Measurements from ENCODE around the gene SLC27A4. TPM values are rescaled to one million over a fixed set of nuclear protein-coding genes. Genes with fewer than 3 reads are reported as not detected.

Gene SLC27A4
- total and polyA plus RNA-seq, 2 of the 13 experiments (the other 11 are each of a cell fraction or from before 2014, with no cell fraction given): 10.6 to 18.8 TPM

GRCh38 chr9:128361986-128362646 is 21.8 kb downstream of the SLC27A4 start (continued):
- TF ChIP-seq PREB (CRISPR knock-in tag; IDR thresholded peaks at IDR 0.05): no peak
- no peak for TF ChIP-seq TMF1 (CRISPR knock-in tag; IDR thresholded peaks at IDR 0.05; ENCODE audit: low read depth)
- TF ChIP-seq NR0B2 (CRISPR knock-in tag; IDR thresholded peaks at IDR 0.05): 0 out of 2 replicates have a peak, but pooled peaks have one; percentile 34
- TF ChIP-seq ZNF207 (IDR thresholded peaks at IDR 0.05; ENCODE audit: borderline replicate concordance): no peak
- peak; percentile 41 for TF ChIP-seq ZNF883 (CRISPR knock-in tag; IDR thresholded peaks at IDR 0.05; ENCODE audit: not compliant biosample characterization)
- TF ChIP-seq ZBTB7B (CRISPR knock-in tag; IDR thresholded peaks at IDR 0.05): 0 out of 2 replicates have a peak, but pooled peaks have one; percentile 40
- no peak for TF ChIP-seq CREB3 (CRISPR knock-in tag; IDR thresholded peaks at IDR 0.05)
- TF ChIP-seq ZNF292 (CRISPR knock-in tag; IDR thresholded peaks at IDR 0.05; ENCODE audit: borderline replicate concordance, low read depth): peak; percentile 20; the same call in 1 of the 2 replicates
- TF ChIP-seq ZNF501 (CRISPR knock-in tag; IDR thresholded peaks at IDR 0.05): 0 out of 2 replicates have a peak, but pooled peaks have one; percentile 35
- no peak for TF ChIP-seq ZBTB8A (CRISPR knock-in tag; IDR thresholded peaks at IDR 0.05; ENCODE audit: borderline replicate concordance, low read depth)
- TF ChIP-seq TGIF2 (CRISPR knock-in tag; IDR thresholded peaks at IDR 0.05): no peak
- no peak for TF ChIP-seq ZNF142 (CRISPR knock-in tag; IDR thresholded peaks at IDR 0.05)
- TF ChIP-seq ZNF580 (CRISPR knock-in tag; IDR thresholded peaks at IDR 0.05; ENCODE audit: borderline replicate concordance, low read depth): peak; percentile 68; the same call in 1 of the 2 replicates
- TF ChIP-seq ZNF383 (CRISPR knock-in tag; IDR thresholded peaks at IDR 0.05; ENCODE audit: borderline replicate concordance): no peak
- peak; percentile 96 for TF ChIP-seq CTCF (CRISPR knock-in tag; IDR thresholded peaks at IDR 0.05)
- no peak for TF ChIP-seq CEBPB (IDR thresholded peaks at IDR 0.05; ENCODE audit: borderline replicate concordance, low read depth, low read length)
- no peak for TF ChIP-seq ZNF382 (CRISPR knock-in tag; IDR thresholded peaks at IDR 0.05; ENCODE audit: borderline replicate concordance)
- 0 out of 2 replicates have a peak, but pooled peaks have one; percentile 48 for TF ChIP-seq ZFP1 (CRISPR knock-in tag; IDR thresholded peaks at IDR 0.05)
